Fibroblast of peridontal ligament (primary cell): ENCODE data around the gene KRT1.
"Not testable (repeated sequence)": the region's sequence is repeated elsewhere in the genome, so short reads cannot be mapped to it uniquely, and the experiment has no call there.

ENCODE experiments used
- DNase-seq: peaks from one replicate; pipeline ENCODE4 v3.0.0-alpha.2; 2010; ENCODE audit errors: extremely low read depth

The KRT1 gene

GRCh38 chr12:52682381-52682660 is 2.1 kb upstream of the KRT1 start:
- DNase-seq, result no peak

- no peak for DNase-seq
These were observed 1.5 kb upstream of the KRT1 start for GRCh38 chr12:52681526-52682380.

DNA sequence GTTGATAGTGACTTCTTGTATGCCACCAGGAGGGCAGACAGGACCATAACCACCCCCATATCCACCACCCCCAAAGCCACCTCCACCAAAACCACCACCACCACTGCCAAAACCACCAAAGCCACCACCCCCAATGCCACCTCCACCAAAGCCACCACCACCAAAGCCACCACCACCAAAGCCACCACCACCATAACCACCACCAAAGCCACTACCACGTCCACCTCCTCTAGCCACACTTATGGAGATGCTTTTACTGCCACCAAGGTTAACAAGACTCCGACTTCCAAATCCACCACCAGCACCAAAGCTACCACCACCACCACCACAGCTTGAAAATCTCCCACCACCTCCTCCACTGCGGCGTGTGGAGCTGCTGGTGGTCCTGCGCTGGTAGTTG is 332 bp downstream of the KRT1 start:
- no peak for DNase-seq

DNA sequence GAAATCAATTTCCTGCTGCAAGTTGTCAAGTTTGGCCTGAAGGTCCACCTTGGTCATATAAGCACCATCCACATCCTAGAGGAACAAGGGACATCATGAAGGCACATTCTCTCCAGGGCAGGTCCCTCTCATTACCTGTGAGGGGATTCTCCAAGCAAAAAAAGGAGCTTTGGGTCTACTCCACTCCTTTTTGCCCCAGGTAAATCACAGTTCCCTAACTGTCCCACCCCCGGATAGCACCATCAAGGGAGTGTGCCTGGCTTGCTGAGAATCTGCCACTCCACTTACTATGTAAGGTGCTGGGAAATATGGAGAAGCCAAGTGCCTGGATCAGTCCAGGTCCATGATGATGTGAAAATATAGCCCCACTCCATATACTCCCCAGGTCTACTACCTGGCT is 2.5 kb downstream of the KRT1 start:
- DNase-seq, result no peak

DNA sequence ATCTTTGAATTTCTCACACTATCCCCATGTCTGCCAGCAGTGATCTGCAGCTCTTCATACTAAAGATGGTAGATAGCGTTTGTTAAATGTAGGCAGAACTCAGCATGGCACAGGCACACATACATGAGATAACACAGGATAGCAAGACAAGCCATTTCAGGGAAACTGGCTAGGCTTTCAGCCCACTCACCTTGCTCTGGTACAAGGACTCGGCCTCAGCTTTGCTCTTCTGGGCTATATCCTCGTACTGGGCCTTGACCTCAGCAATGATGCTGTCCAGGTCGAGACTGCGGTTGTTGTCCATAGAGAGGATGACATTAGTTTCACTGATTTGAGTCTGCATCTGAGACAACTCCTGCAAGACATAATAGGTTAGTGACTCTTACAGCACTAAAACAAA is 3.1 kb downstream of the KRT1 start:
- no peak for DNase-seq

DNA sequence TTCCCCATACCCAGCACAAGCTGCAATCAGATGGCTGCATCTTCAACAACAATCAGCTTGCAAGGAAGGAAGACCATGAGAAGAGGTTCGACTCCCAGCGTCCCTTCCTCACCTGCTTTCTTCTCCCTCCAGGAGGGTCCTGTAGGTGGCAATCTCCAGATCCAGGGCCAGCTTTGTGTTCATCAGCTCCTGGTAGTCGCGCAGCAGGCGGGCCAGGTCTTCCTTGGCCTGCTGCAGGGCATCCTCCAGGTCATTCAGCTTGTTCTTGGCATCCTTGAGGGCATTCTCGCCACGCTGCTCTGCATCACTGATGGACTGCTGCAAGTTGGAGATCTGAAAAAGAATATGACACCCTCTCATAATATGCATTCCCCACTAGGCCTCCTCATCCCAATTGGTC is 4.0 kb downstream of the KRT1 start:
- no peak for DNase-seq

- DNase-seq, result no peak
These were observed 4.9 kb downstream of the KRT1 start for GRCh38 chr12:52675301-52675701.

- DNase-seq, result no peak
These were observed 5.8 kb downstream of the KRT1 start for GRCh38 chr12:52674433-52674775.

DNA sequence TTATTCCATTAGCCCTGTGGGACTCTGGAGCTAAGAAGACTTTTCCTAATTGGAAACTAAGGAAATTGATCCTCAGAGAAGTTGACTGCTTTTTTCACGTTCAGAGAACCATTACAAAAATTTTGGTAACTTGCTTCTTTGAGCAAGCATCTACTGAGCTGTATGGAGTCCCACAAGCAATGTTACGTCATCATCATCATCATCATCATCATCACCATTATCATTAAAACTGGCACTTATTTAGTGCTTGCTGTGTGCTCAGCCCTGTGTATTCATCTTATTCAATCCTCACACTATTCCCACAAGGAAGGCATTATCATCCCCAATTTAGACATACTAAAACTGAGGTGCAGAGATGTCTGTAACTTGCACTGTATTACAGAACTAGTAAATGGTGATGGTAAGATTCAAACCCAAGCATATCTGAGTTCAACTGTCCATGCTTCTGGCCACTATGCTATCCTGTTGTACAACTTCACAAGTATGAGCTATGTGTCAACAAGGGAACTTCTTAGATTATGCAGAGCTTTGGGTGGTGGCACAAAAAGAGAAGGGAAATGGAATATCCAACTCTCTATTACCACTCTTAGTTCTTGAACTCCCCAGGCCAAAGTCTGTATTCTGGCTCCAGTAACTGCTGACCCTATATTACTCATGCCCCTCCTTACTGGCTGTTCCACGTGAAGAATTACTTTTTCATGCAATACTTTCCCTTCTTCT is 6.3 kb downstream of the KRT1 start:
- no peak for DNase-seq

DNA sequence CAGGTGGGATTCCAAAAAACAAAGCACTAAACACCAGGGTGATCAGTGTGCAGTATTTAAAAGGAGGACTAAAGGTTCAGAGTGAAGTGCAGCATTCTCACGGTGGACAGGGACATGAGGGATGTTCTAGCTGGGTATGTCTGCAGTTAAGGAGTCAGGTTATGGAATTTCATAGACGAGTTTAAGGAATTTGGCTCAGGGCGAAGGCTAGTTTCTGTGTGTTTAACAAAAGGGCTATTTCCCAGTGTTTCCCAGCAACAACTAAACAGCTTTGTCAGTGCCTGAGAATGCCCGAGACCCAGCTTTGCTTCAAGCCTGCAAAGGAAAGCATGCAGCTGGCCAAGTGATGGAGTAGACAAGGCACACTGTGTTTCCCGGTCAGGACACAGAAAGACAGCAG is 7.0 kb downstream of the KRT1 start:
- DNase-seq, result no peak

DNA sequence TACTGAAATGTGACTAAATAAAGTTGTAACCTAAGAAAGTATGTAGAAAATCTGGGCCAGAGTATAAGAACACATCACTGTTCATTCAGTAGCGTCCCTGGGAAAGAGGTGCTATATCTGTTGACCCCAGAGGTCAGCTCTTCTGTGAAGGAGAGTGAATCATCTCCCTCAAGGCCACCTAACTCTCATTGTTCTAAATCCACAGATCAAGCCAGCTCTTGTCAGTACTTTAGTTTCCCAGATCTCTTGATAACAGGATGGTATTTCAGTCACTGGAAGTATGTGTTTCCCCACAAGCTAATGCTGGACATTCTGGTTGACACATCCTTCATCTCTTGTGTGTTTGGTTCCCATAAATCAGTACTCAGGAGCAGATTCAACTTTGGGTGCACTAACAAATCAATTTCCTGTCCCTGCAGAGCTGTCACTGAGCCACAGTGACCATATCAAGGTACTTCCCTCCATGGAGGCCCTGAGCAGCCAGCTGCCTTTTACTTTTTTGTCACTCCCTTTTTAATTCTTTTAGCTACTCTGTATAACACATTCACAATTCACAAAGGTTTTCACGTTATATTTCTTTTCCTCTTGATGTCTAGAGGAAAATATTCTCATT is 7.8 kb downstream of the KRT1 start:
- DNase-seq, result no peak

GRCh38 chr12:52670961-52671360 is 9.2 kb downstream of the KRT1 start:
- DNase-seq, result no peak

DNA sequence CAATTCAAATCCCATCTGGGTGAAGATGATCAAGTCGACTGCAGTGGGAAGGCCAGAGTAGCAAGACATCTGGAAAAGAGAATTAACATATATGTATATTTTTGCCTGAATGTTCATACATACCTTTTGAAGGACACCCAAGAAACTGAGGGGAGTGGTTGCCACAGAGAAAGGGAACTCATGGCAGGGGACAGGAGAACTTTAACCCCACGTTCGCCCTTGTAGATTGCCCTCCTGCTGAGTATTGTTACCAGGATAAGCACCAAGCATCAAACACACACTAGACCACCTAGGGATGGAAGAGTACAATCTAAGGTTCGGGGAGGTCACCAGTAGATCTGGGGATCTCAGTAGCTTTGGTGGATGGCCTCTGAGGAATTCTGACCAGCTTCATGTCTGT is 9.7 kb downstream of the KRT1 start:
- DNase-seq, result no peak

- not testable (repeated sequence) for DNase-seq
These were observed 10.3 kb downstream of the KRT1 start for GRCh38 chr12:52669941-52670340.

DNA sequence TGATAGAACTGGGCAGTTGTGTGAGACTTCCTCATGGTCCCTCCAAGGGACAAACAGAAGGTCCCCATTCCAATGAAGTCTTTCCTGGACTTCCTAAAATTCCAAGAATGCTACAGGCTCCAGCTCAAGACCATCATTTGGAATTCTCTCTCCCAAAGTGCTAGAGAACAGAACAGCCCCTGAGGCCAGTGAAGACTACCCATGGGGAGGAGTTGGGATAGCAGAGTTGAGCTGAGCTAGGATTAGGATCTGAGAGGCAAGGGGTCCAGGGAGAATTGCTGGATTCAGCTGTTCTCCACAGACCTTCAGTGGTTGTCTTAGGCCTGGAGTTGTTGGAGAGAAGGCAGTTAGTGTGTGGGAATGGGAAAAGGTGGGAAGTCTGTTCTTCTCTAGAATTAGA is 10.8 kb downstream of the KRT1 start:
- no peak for DNase-seq

DNA sequence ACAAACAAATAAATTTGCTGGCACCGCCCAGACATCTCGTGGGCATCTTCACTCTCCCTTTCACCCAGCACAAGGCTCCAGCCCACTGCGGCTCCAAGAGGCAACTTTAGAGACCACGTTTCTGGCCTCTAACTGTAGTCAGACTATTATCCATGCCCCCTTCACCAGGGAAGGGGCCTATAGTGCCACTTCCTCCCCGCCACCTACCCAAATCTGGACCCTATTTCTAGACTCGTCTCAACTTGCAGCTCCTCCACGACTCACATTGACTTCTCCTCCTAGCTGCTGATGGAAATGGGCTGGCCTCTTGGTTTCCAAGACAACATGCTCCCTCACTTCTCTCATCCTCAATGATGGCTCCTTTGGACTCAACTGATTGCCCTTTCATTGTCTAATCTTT is 12.3 kb downstream of the KRT1 start:
- no peak for DNase-seq

DNA sequence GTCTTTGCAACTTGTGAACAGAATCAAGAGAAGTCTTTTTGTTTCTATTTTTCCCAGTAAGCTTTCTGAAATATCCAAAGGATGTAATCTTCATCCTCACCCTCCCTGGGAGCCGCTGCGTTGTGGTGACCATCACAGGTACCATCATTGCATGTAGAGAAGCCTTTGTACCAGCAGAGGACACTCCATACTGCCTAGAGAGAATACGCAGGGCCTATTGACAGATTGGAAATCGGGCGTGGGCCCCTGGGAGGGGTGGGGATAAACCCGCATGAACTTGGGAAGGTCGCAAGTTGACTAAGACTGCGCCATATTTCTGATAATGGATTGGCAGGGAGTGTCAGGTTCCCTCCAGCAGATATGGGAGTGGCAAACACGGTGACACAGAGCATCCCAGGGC is 12.7 kb downstream of the KRT1 start:
- no peak for DNase-seq

GRCh38 chr12:52666471-52666870 is 13.7 kb downstream of the KRT1 start:
- DNase-seq, result no peak

DNA sequence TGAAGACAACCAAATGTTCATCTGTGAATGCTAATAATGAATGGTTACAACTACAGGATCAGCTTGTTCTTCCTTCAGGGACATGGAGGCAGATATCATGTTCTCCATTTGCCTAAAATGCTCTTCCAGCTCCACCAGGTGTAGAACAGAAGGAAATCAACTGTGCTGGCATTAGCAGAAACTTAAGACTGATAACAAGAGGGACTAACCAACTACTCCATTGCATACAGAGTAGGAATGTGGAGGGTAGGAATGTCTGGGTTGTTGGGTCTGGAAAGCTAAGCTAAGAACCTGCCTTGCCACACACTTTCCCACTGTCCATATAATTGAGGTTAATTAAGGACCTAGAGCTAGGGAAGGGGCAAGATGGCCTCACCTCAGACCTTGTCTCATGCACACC is 16.8 kb downstream of the KRT1 start:
- no peak for DNase-seq

DNA sequence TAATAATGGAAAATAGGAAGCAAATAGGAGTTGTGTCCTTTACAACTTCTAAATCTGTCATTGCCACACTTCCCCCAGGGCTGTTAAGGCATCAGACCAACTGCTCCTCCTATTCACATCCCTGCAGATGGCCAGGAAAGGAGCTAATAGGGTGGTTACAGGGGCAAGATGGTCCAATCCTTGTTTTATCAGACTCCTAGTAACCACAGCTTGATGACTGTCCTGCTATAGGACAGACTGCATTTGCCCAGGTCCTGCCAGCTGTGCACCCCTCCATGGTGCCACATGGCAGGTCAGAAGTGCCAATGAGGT is 17.3 kb downstream of the KRT1 start:
- no peak for DNase-seq

DNA sequence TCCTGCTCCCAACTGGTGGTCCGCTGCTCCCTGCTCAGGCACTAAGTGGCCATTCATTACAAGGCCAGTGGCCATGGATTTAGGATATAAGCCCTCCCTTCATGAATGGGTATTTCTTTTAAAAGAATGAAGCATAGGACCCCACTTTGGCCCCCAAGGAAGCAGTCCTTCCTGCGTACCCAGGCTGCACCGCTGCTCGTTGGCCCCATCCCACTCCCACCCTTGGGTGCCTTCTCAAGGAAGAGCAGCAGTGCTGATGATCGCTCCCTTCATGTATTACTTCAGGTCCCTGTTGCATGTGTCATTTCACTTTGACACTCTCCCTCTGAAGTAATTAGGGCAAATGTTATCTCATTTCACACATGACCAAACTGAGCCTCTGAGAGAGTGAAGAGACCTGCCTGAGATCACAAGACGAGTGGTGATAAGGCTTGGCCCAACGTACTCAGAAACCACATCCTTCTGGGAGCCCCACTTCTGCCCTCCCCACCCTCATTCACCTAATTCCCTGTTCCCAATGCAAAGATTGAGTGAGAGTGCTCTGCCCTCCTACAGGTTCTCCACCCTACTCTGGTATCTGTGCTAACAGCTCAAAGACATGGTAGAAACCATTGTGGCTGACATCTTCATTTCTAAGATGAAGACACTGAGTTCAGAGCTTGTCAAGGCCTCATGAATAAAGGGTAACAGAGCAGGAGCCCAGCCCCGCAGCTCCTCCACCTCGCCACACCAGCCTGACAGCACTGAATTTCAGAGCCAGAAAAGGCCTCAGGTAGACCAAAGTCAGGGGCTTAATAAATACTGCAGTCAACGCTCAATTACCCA is 17.9 kb downstream of the KRT1 start:
- no peak for DNase-seq

- DNase-seq, result no peak
These were observed 18.5 kb downstream of the KRT1 start for GRCh38 chr12:52661668-52662067.
